H1 (cell line): Measurements from ENCODE around the gene ARHGEF1. TPM values are rescaled to one million over a fixed set of nuclear protein-coding genes. Genes with fewer than 3 reads are reported as not detected.

Experiments used
- CTCF ChIA-PET: fragments of 300-600 bp; sonication (Branson Sonifier 250); formaldehyde crosslinking; loops from one replicate; lab custom pipeline; 2021; ENCODE audit not compliant: partially characterized antibody; lab: Charles Lee
- POLR2A ChIA-PET: fragments of 300-600 bp; sonication (Branson Sonifier 250); formaldehyde crosslinking; loops from one replicate; lab custom pipeline; 2021; ENCODE audit warnings: inconsistent platforms; ENCODE audit not compliant: partially characterized antibody; lab: Charles Lee
- DNase-seq, 2 experiments: peaks; one replicate each; pipeline versions ENCODE4 v3.0.0 to v3.0.0-alpha.2; 2010 to 2022; ENCODE audit warnings: low spot score in 2 of 2, low read depth in 1 of 2, mixed read lengths in 1 of 2
- FAIRE-seq: peaks from 2 replicates; lab custom pipeline; 2011; peaks lifted over from hg19 to GRCh38; lab: Jason Lieb, UNC
- H2AFZ ChIP-seq: 2 replicates; pipeline ENCODE4 v1.8.1; 2012; ENCODE audit warnings: low read length, inconsistent platforms
- H2AK5ac ChIP-seq: 2 replicates; pipeline ENCODE4 v1.6.1; 2013; ENCODE audit warnings: low read depth, low read length
- H2BK120ac ChIP-seq: replicated peaks from 2 replicates; pipeline ENCODE3; 2013; ENCODE audit warnings: low read depth, low read length, inconsistent platforms
- H2BK12ac ChIP-seq: 2 replicates; pipeline ENCODE4 v1.6.1; 2013; ENCODE audit warnings: low read depth, low read length
- H2BK15ac ChIP-seq: 2 replicates; pipeline ENCODE4 v1.6.1; 2013; ENCODE audit warnings: low read length
- H2BK20ac ChIP-seq: 2 replicates; pipeline ENCODE4 v1.6.1; 2013; ENCODE audit warnings: low read length
- H2BK5ac ChIP-seq: 2 replicates; pipeline ENCODE4 v1.6.1; 2013; ENCODE audit warnings: low read depth, low read length
- H3K14ac ChIP-seq: 2 replicates; pipeline ENCODE4 v1.6.1; 2013; ENCODE audit warnings: inconsistent platforms; ENCODE audit not compliant: insufficient read length
- H3K18ac ChIP-seq: 2 replicates; pipeline ENCODE4 v1.6.1; 2013; ENCODE audit warnings: low read length; ENCODE audit errors: extremely low read depth
- H3K23ac ChIP-seq: 2 replicates; pipeline ENCODE4 v1.6.1; 2013; ENCODE audit warnings: inconsistent platforms; ENCODE audit not compliant: insufficient read length
- H3K23me2 ChIP-seq: 2 replicates; pipeline ENCODE4 v1.6.1; 2013; ENCODE audit warnings: low read depth, low read length
- H3K27ac ChIP-seq: 2 replicates; pipeline ENCODE4 v1.6.1; 2011; ENCODE audit warnings: low read depth, low read length, inconsistent platforms
- H3K27me3 ChIP-seq, 4 experiments: replicated peaks in 1 of 4; 1 replicate in 1 of 4; 2 replicates in 3 of 4; pipeline versions ENCODE4 v1.6.1 to v1.8.1; 2011 to 2013; ENCODE audit warnings: low read length in 3 of 4, mild to moderate bottlenecking in 3 of 4, inconsistent platforms in 2 of 4, mixed read lengths in 2 of 4, moderate library complexity in 1 of 4; ENCODE audit not compliant: control insufficient read depth in 3 of 4, insufficient read depth in 3 of 4; ENCODE audit errors: extremely low read depth in 1 of 4
- H3K36me3 ChIP-seq, 4 experiments: 2 replicates each; pipeline versions ENCODE4 v1.6.1 to v1.8.1; 2011 to 2013; ENCODE audit warnings: mild to moderate bottlenecking in 4 of 4, low read length in 3 of 4, moderate library complexity in 2 of 4, control low read depth in 1 of 4, inconsistent platforms in 1 of 4; ENCODE audit not compliant: insufficient read depth in 4 of 4, control insufficient read depth in 2 of 4
- H3K4ac ChIP-seq: replicated peaks from 2 replicates; pipeline ENCODE3; 2013; ENCODE audit warnings: low read length, low read depth, mixed read lengths, inconsistent platforms; ENCODE audit not compliant: insufficient read length
- H3K4me1 ChIP-seq, 4 experiments: replicated peaks in 1 of 4; 1 replicate in 1 of 4; 2 replicates in 3 of 4; pipeline versions ENCODE4 v1.6.1 to v1.8.1; 2011 to 2013; ENCODE audit warnings: low read length in 3 of 4, inconsistent platforms in 2 of 4, mixed read lengths in 1 of 4; ENCODE audit not compliant: insufficient read depth in 4 of 4, control insufficient read depth in 3 of 4
- H3K4me2 ChIP-seq, 2 experiments: 2 replicates each; pipeline versions ENCODE4 v1.6.1 to v1.8.1; 2011 to 2013; ENCODE audit warnings: low read depth in 2 of 2, low read length in 2 of 2, control low read depth in 1 of 2, inconsistent platforms in 1 of 2, mild to moderate bottlenecking in 1 of 2; ENCODE audit not compliant: insufficient read depth in 1 of 2
- H3K4me3 ChIP-seq, 4 experiments: fragments of 200-600, 300-600 bp in 1 of 4; sonication (generic), shearing (Covaris generic), sonication (Bioruptor Twin) in 1 of 4; 2 replicates each; pipeline versions ENCODE4 v1.5.1 to v1.8.1; 2011 to 2016; ENCODE audit warnings: low read length in 4 of 4, low read depth in 3 of 4, control low read depth in 2 of 4, inconsistent platforms in 2 of 4, mild to moderate bottlenecking in 2 of 4, mixed read lengths in 1 of 4, moderate library complexity in 1 of 4; ENCODE audit not compliant: insufficient read depth in 2 of 4; ENCODE audit errors: extremely low read depth in 1 of 4
- H3K56ac ChIP-seq: replicated peaks from 2 replicates; pipeline ENCODE3; 2013; ENCODE audit warnings: low read depth, mild to moderate bottlenecking, mixed read lengths, low read length, inconsistent platforms; ENCODE audit not compliant: insufficient read length
- H3K79me1 ChIP-seq: 2 replicates; pipeline ENCODE4 v1.6.1; 2013; ENCODE audit warnings: low read depth, low read length, control low read depth
- H3K79me2 ChIP-seq, 2 experiments: 2 replicates each; pipeline versions ENCODE4 v1.6.1 to v1.8.1; 2012 to 2013; ENCODE audit warnings: low read length in 2 of 2, mild to moderate bottlenecking in 2 of 2, inconsistent platforms in 1 of 2; ENCODE audit not compliant: insufficient read depth in 2 of 2, control insufficient read depth in 1 of 2
- H3K9ac ChIP-seq, 4 experiments: replicated peaks in 1 of 4; 1 replicate in 1 of 4; 2 replicates in 3 of 4; pipeline versions ENCODE4 v1.6.1 to v1.8.1; 2011 to 2013; ENCODE audit warnings: low read depth in 3 of 4, low read length in 3 of 4, control low read depth in 2 of 4, mild to moderate bottlenecking in 2 of 4, moderate library complexity in 2 of 4, inconsistent platforms in 1 of 4; ENCODE audit errors: extremely low read depth in 1 of 4
- H3K9me3 ChIP-seq, 2 experiments: 2 replicates each; pipeline versions ENCODE4 v1.6.1 to v1.8.1; 2012 to 2013; ENCODE audit warnings: mild to moderate bottlenecking in 2 of 2, moderate library complexity in 2 of 2, control low read depth in 1 of 2, inconsistent platforms in 1 of 2, low read depth in 1 of 2, low read length in 1 of 2, mixed read lengths in 1 of 2; ENCODE audit not compliant: insufficient read depth in 2 of 2
- H4K20me1 ChIP-seq, 2 experiments: replicated peaks in 1 of 2; 2 replicates each; pipeline versions ENCODE3 to v1.8.1; 2011 to 2013; ENCODE audit warnings: inconsistent platforms in 2 of 2, low read length in 2 of 2, mild to moderate bottlenecking in 1 of 2; ENCODE audit not compliant: insufficient read depth in 2 of 2, control insufficient read depth in 1 of 2
- H4K5ac ChIP-seq: 2 replicates; pipeline ENCODE4 v1.6.1; 2013; ENCODE audit warnings: low read length, low read depth, mixed read lengths, inconsistent platforms; ENCODE audit not compliant: insufficient read length
- H4K8ac ChIP-seq: 2 replicates; pipeline ENCODE4 v1.8.0; 2013; ENCODE audit warnings: mild to moderate bottlenecking, moderate library complexity, low read length, inconsistent platforms; ENCODE audit not compliant: insufficient read depth; ENCODE audit errors: extremely low read depth
- H4K91ac ChIP-seq: replicated peaks from 2 replicates; pipeline ENCODE3; 2013; ENCODE audit warnings: low read length, mixed read lengths, inconsistent platforms; ENCODE audit not compliant: insufficient read length
- BRCA1 ChIP-seq: IDR thresholded peaks from 2 replicates; pipeline ENCODE4 v1.6.1; 2012; ENCODE audit warnings: low read depth, low read length, improper control_type of control experiment
- CTCF ChIP-seq, 3 experiments: IDR thresholded peaks; 1 replicate in 2 of 3; 2 replicates in 1 of 3; pipeline versions ENCODE4 v1.5.1 to v1.6.1; 2011; ENCODE audit warnings: low read length in 3 of 3, mild to moderate bottlenecking in 3 of 3, inconsistent platforms in 2 of 3, low read depth in 1 of 3, moderate library complexity in 1 of 3; ENCODE audit not compliant: insufficient read depth in 1 of 3; ENCODE audit errors: control extremely low read depth in 1 of 3
- E2F6 ChIP-seq: IDR thresholded peaks from 2 replicates; pipeline ENCODE4 v1.6.1; 2012; ENCODE audit warnings: inconsistent platforms
- KDM1A ChIP-seq: fragments of 200-600, 300-600 bp; sonication (generic); IDR thresholded peaks from 2 replicates; pipeline ENCODE4 v1.7.1; 2016; ENCODE audit warnings: mild to moderate bottlenecking, low read length, borderline replicate concordance
- WGBS, 2 experiments: shearing (Covaris generic) in 1 of 2; methylation state at CpG; one replicate each; pipeline versions ENCODE4 v1.1.6 to v1.1.7; 2013 to 2015; ENCODE audit warnings: low lambda C conversion rate in 2 of 2, mixed read lengths in 2 of 2, inconsistent platforms in 1 of 2, low coverage in 1 of 2, missing lambda C conversion rate in 1 of 2; ENCODE audit not compliant: insufficient replicate concordance in 2 of 2, insufficient coverage in 1 of 2, insufficient read length in 1 of 2; ENCODE audit errors: extremely low coverage in 1 of 2, missing lambda C conversion rate in 1 of 2; 5-methylcytosine and 5-hydroxymethylcytosine counted together
- polyA plus RNA-seq, 7 experiments: library from polyadenylated mRNA; depleted of rRNA in 3 of 7; stranded (reverse) in 5 of 7; unstranded in 2 of 7; fragments of >200 nt in 5 of 7; fragments of 200-250 nt in 2 of 7; gene quantifications; 1 replicate in 5 of 7; 2 replicates in 1 of 7; 4 replicates in 1 of 7; pipeline versions ENCODE4 v1.2.1 to v1.2.3, GENCODE V29; 2011 to 2013; ENCODE audit warnings: missing spikeins in 2 of 7, mixed read lengths in 2 of 7
- total RNA-seq: library from RNA; stranded (reverse); fragmentation: NEBNext Ultra II Directional; extraction: Animal tissue kit (Norgen Biotek cat#: 25700); gene quantifications from 2 replicates; pipeline ENCODE4 v1.2.1, GENCODE V29; 2021

ARHGEF1 gene
- total and polyA plus RNA-seq, 2 of the 8 experiments (the other 6 are each of a cell fraction or from before 2014, with no cell fraction given): 23.0 to 49.0 TPM

GRCh38 chr19:41923045-41923788, 40.2 kb downstream of the ARHGEF1 start:
- H4K20me1 ChIP-seq: peaks cover 7 to 39% of the 10 kb centered on the region in 2 experiments
- peaks cover 79 to 99% (median 96%) of the 10 kb centered on the region in 4 experiments for H3K27me3 ChIP-seq
- H2BK12ac ChIP-seq: 0 out of 2 replicates have a peak overlapping the region, but pooled peaks have one; percentile 50
- H2BK5ac ChIP-seq: no peak overlapping the region
- H4K5ac ChIP-seq: no peak overlapping the region
- H2AFZ ChIP-seq: no peak overlapping the region
- no peak overlapping the region for H3K27ac ChIP-seq
- H3K4ac ChIP-seq: no peak overlapping the region
- H2BK20ac ChIP-seq: no peak overlapping the region
- H2AK5ac ChIP-seq: no peak overlapping the region
- H4K91ac ChIP-seq: no peak overlapping the region
- H2BK15ac ChIP-seq: no peak overlapping the region
- ChIA-PET POLR2A (interaction anchor here (1.1 to 3.8 kb wide), 2 partner anchors 12 to 53 kb away, joined by 3 to 20 read pairs; no protein-coding TSS in a partner anchor), CTCF (interaction anchor here (0.9 to 1.8 kb wide), 2 partner anchors 7 to 12 kb away, joined by 3 to 5 read pairs; no protein-coding TSS in a partner anchor)
- H4K8ac ChIP-seq: no peak overlapping the region
- H3K9ac ChIP-seq: no peak overlapping the region
- H2BK120ac ChIP-seq: no peak overlapping the region
- no peak for DNase-seq
- H3K79me1 ChIP-seq: no peaks in the 10 kb centered on the region; the same call in 1 of the 2 replicates
- H3K56ac ChIP-seq: no peak overlapping the region
- H3K14ac ChIP-seq: no peak overlapping the region
- no peaks in the 10 kb centered on the region for H3K79me2 ChIP-seq
- no peaks in the 10 kb centered on the region for H3K9me3 ChIP-seq
- TF ChIP-seq KDM1A (peak; percentile 97), CTCF (IDR thresholded peaks at IDR 0.05; ENCODE audit: control extremely low read depth in 1 of 3, insufficient read depth in 1 of 3, low read depth in 1 of 3, low read length in 3 of 3) (no peak), E2F6 (no peak), BRCA1 (no peak)
- H3K4me1 ChIP-seq: peaks cover 0 to 14% (median 10%) of the 10 kb centered on the region in 4 experiments; a peak in 6 of 7 replicates
- 40% methylated on average over 3 of the region's 6 CpGs; no CpG with 5 or more reads in 1 of the 2 experiments for WGBS, 2 experiments
- H3K4me3 ChIP-seq: no peak overlapping the region
- H3K4me2 ChIP-seq: peak overlapping the region in 1 of 2 experiments; percentile 23; a peak in 1 of 4 replicates
- no peak overlapping the region for H3K23ac ChIP-seq
- FAIRE-seq: no peak
- peaks cover 10% of the 10 kb centered on the region for H3K23me2 ChIP-seq
- H3K18ac ChIP-seq: no peak overlapping the region
- no peaks in the 10 kb centered on the region for H3K36me3 ChIP-seq
